GM23248 (cell line): Measurements from ENCODE around the gene TBC1D14.

Experiments used
- EZH2 ChIP-seq: fragments of 200-600 bp; sonication (generic); IDR thresholded peaks from 2 replicates; pipeline ENCODE4 v1.6.1; 2018; ENCODE audit warnings: antibody characterized with exemption, mild to moderate bottlenecking; ENCODE audit not compliant: insufficient read depth, poor library complexity, severe bottlenecking
- EZH2phosphoT487 ChIP-seq: fragments of 200-600 bp; sonication (generic); IDR thresholded peaks from 2 replicates; pipeline ENCODE4 v1.6.1; 2018; ENCODE audit warnings: antibody characterized with exemption, moderate library complexity, mild to moderate bottlenecking, low read depth; ENCODE audit not compliant: insufficient read depth

GRCh38 chr4:7032596-7032995 lies 123.0 kb downstream of the TBC1D14 start:
- TF ChIP-seq EZH2phosphoT487 (no peak), EZH2 (no peak)
